ENCODE data around the gene CISD3.
A peak's percentile ranks its signal among the peaks of the same experiment; 100 is the strongest.

The CISD3 gene

DNA sequence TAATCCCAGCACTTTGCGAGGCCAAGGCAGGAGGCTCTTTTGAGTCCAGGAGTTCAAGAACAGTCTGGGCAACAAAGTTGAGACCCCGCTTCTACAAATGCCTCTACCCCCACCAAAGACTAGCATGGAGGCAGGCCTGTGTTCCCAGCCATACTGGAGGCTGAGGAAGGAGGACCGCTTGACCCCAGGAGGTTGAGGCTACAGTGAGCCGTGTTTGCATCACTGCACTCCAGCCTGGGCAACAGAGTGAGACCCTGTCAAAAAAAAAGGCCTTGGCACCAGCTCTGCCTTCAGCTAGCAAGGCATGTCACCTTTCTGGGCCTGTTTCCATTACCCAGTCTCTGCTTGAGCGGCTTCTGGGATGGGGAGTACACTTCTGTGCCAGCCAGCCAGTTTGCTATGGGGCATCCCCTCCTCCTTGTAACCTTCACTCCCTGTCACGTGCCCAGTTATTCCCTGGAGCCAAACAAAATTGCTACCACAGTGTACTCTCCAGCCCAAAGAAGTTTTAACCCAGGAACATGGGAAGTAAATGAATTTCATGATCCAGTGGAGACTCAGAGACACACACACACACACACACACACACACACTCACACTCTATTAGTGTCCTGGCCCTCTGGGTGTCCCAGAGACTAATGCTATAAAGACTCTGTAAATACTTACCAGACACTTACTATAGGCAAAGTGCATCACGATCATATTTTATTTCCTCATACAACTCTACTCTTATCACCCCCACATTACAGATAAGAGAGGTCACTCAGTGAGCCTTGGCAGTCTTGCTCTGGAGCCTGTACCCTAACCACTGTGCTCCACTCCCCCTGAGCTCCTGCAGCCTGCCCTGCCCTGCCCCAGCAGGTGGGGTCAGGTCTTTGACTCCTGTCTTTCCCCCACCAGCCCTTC is 2.5 kb downstream of the CISD3 start:
- H3K9me3 ChIP-seq = no peaks in the 10 kb centered on the region
- peaks cover 7 to 45% (median 34%) of the 10 kb centered on the region in 3 donors for H3K36me3 ChIP-seq
- TF ChIP-seq, protein P1, sequence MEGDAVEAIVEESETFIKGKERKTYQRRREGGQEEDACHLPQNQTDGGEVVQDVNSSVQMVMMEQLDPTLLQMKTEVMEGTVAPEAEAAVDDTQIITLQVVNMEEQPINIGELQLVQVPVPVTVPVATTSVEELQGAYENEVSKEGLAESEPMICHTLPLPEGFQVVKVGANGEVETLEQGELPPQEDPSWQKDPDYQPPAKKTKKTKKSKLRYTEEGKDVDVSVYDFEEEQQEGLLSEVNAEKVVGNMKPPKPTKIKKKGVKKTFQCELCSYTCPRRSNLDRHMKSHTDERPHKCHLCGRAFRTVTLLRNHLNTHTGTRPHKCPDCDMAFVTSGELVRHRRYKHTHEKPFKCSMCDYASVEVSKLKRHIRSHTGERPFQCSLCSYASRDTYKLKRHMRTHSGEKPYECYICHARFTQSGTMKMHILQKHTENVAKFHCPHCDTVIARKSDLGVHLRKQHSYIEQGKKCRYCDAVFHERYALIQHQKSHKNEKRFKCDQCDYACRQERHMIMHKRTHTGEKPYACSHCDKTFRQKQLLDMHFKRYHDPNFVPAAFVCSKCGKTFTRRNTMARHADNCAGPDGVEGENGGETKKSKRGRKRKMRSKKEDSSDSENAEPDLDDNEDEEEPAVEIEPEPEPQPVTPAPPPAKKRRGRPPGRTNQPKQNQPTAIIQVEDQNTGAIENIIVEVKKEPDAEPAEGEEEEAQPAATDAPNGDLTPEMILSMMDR (IDR thresholded peaks at IDR 0.05) = no peak
- peak overlapping the region; percentile 86 to 94 for H3K27ac ChIP-seq
- H3K27me3 ChIP-seq = no peaks in the 10 kb centered on the region
- peak in 1 of 2 donors; percentile 79 for DNase-seq
- intact Hi-C loops (cut with DNase I; ENCODE audit: low total_unique reads) = loop anchor here (10.0 kb wide), 1 partner anchor 378 kb away; the partner anchor contains the start of gene SOCS7
- H3K4me3 ChIP-seq = no peak overlapping the region
- H3K4me1 ChIP-seq = peaks cover 0 to 52% (median 43%) of the 10 kb centered on the region in 4 donors

- Histone ChIP-seq H3K36me3 (peaks cover 7 to 53% (median 42%) of the 10 kb centered on the region in 3 donors), H3K4me1 (peaks cover 0 to 52% (median 43%) of the 10 kb centered on the region in 4 donors), H3K9me3 (no peaks in the 10 kb centered on the region), H3K27me3 (no peaks in the 10 kb centered on the region), H3K27ac (peak overlapping the region; percentile 86 to 94), H3K4me3 (no peak overlapping the region)
- TF ChIP-seq, protein P1 (IDR thresholded peaks at IDR 0.05) = no peak
- no peak for DNase-seq
- intact Hi-C loops (cut with DNase I; ENCODE audit: low total_unique reads) = loop anchor here (10.0 kb wide), 1 partner anchor 379 kb away; the partner anchor contains the start of gene SOCS7
Measured at GRCh38 chr17:38733282-38733981, 3.3 kb downstream of the CISD3 start.

GRCh38 chr17:38733982-38734973 is 4.1 kb downstream of the CISD3 start:
- H3K4me1 ChIP-seq = peaks cover 0 to 47% (median 40%) of the 10 kb centered on the region in 4 donors
- no peaks in the 10 kb centered on the region for H3K9me3 ChIP-seq
- intact Hi-C loops (cut with DNase I; ENCODE audit: low total_unique reads) = loop anchor here (2.0 to 10.0 kb wide), 2 partner anchors 55 to 379 kb away; partner anchors contain the start of gene SOCS7
- H3K36me3 ChIP-seq = peaks cover 7 to 62% (median 50%) of the 10 kb centered on the region in 3 donors
- no peaks in the 10 kb centered on the region for H3K27me3 ChIP-seq
- no peak for DNase-seq
- no peak overlapping the region for H3K4me3 ChIP-seq
- H3K27ac ChIP-seq = peak overlapping the region in 1 of 2 donors; percentile 28
- TF ChIP-seq, protein P1 (IDR thresholded peaks at IDR 0.05) = no peak

GRCh38 chr17:38735161-38735997 is 5.2 kb downstream of the CISD3 start:
- Histone ChIP-seq H3K9me3 (no peaks in the 10 kb centered on the region), H3K4me3 (no peak overlapping the region), H3K27ac (peak overlapping the region; percentile 28 to 53), H3K36me3 (peaks cover 7 to 72% (median 59%) of the 10 kb centered on the region in 3 donors), H3K27me3 (no peaks in the 10 kb centered on the region), H3K4me1 (peaks cover 0 to 41% (median 35%) of the 10 kb centered on the region in 4 donors)
- intact Hi-C loops (cut with DNase I; ENCODE audit: low total_unique reads) = loop anchor here (2.0 to 10.0 kb wide), 2 partner anchors 57 to 381 kb away; partner anchors contain the start of gene SOCS7
- peak in 1 of 2 donors; percentile 78 for DNase-seq
- TF ChIP-seq, protein P1 (IDR thresholded peaks at IDR 0.05) = peak; percentile 89 to 90

Data from tibial artery (tissue), 4 donors.